TTC549 (cell line): ENCODE measurements around the gene SPAG5.

Experiments
- FAIRE-seq: peaks from 2 replicates; lab custom pipeline; 2012; peaks lifted over from hg19 to GRCh38; lab: Jason Lieb, UNC

The SPAG5 gene

GRCh38 chr17:28544402-28545140 is 54.3 kb downstream of the SPAG5 start:
- FAIRE-seq: no peak

GRCh38 chr17:28541439-28541838 is 57.4 kb downstream of the SPAG5 start:
- no peak for FAIRE-seq

GRCh38 chr17:28540231-28540630 is 58.6 kb downstream of the SPAG5 start:
- no peak for FAIRE-seq

- FAIRE-seq: no peak
Measured at GRCh38 chr17:28538296-28538895, 60.4 kb downstream of the SPAG5 start.

- FAIRE-seq: no peak
Measured at GRCh38 chr17:28537219-28537610, 61.6 kb downstream of the SPAG5 start.

- FAIRE-seq: no peak
Measured at GRCh38 chr17:28536532-28537218, 62.1 kb downstream of the SPAG5 start.

- FAIRE-seq: no peak
Measured at GRCh38 chr17:28534740-28535375, 64.0 kb downstream of the SPAG5 start.

- FAIRE-seq: no peak
Measured at GRCh38 chr17:28533091-28533807, 65.6 kb downstream of the SPAG5 start.

GRCh38 chr17:28532050-28532960 is 66.5 kb downstream of the SPAG5 start:
- FAIRE-seq: no peak

GRCh38 chr17:28530926-28531325 is 67.9 kb downstream of the SPAG5 start:
- FAIRE-seq: no peak

- no peak for FAIRE-seq
Measured at GRCh38 chr17:28530250-28530649, 68.6 kb downstream of the SPAG5 start.

GRCh38 chr17:28529013-28529400 is 69.8 kb downstream of the SPAG5 start:
- FAIRE-seq: no peak

- FAIRE-seq: no peak
Measured at GRCh38 chr17:28528327-28529012, 70.4 kb downstream of the SPAG5 start.

GRCh38 chr17:28527859-28528258 is 71.0 kb downstream of the SPAG5 start:
- no peak for FAIRE-seq
